A549 (cell line): ENCODE measurements around the gene FBXO30. TPM values are rescaled to one million over a fixed set of nuclear protein-coding genes. Genes with fewer than 3 reads are reported as not detected.

ENCODE experiments used
- ATAC-seq, 2 experiments: fragments of 200-7000 bp in 1 of 2; fragments of >200 bp in 1 of 2; cut with Nextera tagmentation in 1 of 2; cut with Tn5 transposase in 1 of 2; 3 replicates each; pipeline versions ENCODE4 v1.8.0 to v1.9.1; 2018 to 2020; ENCODE audit warnings: mild to moderate bottlenecking in 1 of 2, moderate library complexity in 1 of 2
- CTCF ChIA-PET: fragments of 300-600 bp; sonication (Branson Sonifier 250); formaldehyde crosslinking; extraction: SDS; loops from one replicate; lab custom pipeline; 2021; ENCODE audit warnings: antibody characterized with exemption, inconsistent platforms; lab: Yijun Ruan, JAX
- POLR2A ChIA-PET: fragments of 350-600 bp; formaldehyde crosslinking; extraction: SDS; loops from one replicate; lab custom pipeline; 2021; ENCODE audit warnings: antibody characterized with exemption, inconsistent platforms; lab: Yijun Ruan, JAX
- DNase-seq, 2 experiments: peaks; one replicate each; pipeline versions ENCODE4 v3.0.0 to v3.0.0-alpha.2; 2011 to 2016; ENCODE audit warnings: low read depth in 1 of 2, low spot score in 1 of 2
- FAIRE-seq: peaks from 2 replicates; lab custom pipeline; 2011; peaks lifted over from hg19 to GRCh38; lab: Jason Lieb, UNC
- H3K27ac ChIP-seq, 2 experiments: fragments of >200 bp; sonication (Bioruptor Twin); formaldehyde crosslinking; 3 replicates each; pipeline ENCODE4 v1.5.1; 2016 to 2017
- H3K4me1 ChIP-seq: fragments of >200 bp; sonication (Bioruptor Twin); formaldehyde crosslinking; 3 replicates; pipeline ENCODE4 v1.6.1; 2016
- H3K4me2 ChIP-seq: fragments of >200 bp; sonication (Bioruptor Twin); formaldehyde crosslinking; 3 replicates; pipeline ENCODE4 v1.6.1; 2016
- H3K4me3 ChIP-seq: fragments of >200 bp; sonication (Bioruptor Twin); formaldehyde crosslinking; 3 replicates; pipeline ENCODE4 v1.5.1; 2016
- H3K9me3 ChIP-seq: fragments of >200 bp; sonication (Bioruptor Twin); formaldehyde crosslinking; 3 replicates; pipeline ENCODE4 v1.6.1; 2016
- BHLHE40 ChIP-seq: IDR thresholded peaks from 2 replicates; pipeline ENCODE4 v1.6.1; 2012; ENCODE audit warnings: low read depth, low read length, inconsistent platforms
- CBX2 ChIP-seq: fragments of 200-600 bp; sonication (generic); IDR thresholded peaks from 2 replicates; pipeline ENCODE4 v1.6.1; 2016; ENCODE audit warnings: low read depth, mild to moderate bottlenecking, borderline replicate concordance
- CEBPB ChIP-seq, 2 experiments: fragments of >200 bp in 1 of 2; sonication (Bioruptor Twin) in 1 of 2; formaldehyde crosslinking in 1 of 2; IDR thresholded peaks; 2 replicates each; pipeline ENCODE4 v1.6.1; 2012 to 2016
- CHD4 ChIP-seq: fragments of 200-600 bp; sonication (generic); IDR thresholded peaks from 2 replicates; pipeline ENCODE4 v1.6.1; 2016; ENCODE audit warnings: antibody characterized with exemption, mild to moderate bottlenecking, borderline replicate concordance
- CTCF ChIP-seq: fragments of >200 bp; sonication (Bioruptor Twin); formaldehyde crosslinking; IDR thresholded peaks from 3 replicates; pipeline ENCODE4 v1.5.1; 2016
- ESRRA ChIP-seq: fragments of 150-350 bp; IDR thresholded peaks from 2 replicates; pipeline ENCODE4 v1.6.1; 2014; ENCODE audit warnings: mild to moderate bottlenecking, low read length, borderline replicate concordance
- FOSB ChIP-seq: fragments of 250-450 bp; sonication (Bioruptor Pico); IDR thresholded peaks from 2 replicates; pipeline ENCODE4 v1.5.0; 2020; ENCODE audit warnings: mild to moderate bottlenecking, moderate library complexity
- FOXS1 ChIP-seq: fragments of 250-450 bp; sonication (Bioruptor Pico); IDR thresholded peaks from 2 replicates; pipeline ENCODE4 v1.5.0; 2020; ENCODE audit warnings: mild to moderate bottlenecking, moderate library complexity
- HDAC2 ChIP-seq: fragments of 200-600 bp; sonication (generic); IDR thresholded peaks from 2 replicates; pipeline ENCODE4 v1.6.1; 2016
- HMGXB4 ChIP-seq: fragments of 250-450 bp; sonication (Bioruptor Pico); IDR thresholded peaks from 2 replicates; pipeline ENCODE4 v1.5.0; 2021; ENCODE audit warnings: mild to moderate bottlenecking, moderate library complexity, borderline replicate concordance
- MAFK ChIP-seq: fragments of 450-650 bp; IDR thresholded peaks from 2 replicates; pipeline ENCODE4 v1.6.1; 2014; ENCODE audit not compliant: partially characterized antibody
- NPAS2 ChIP-seq: fragments of 250-450 bp; sonication (Bioruptor Pico); IDR thresholded peaks from 2 replicates; pipeline ENCODE4 v1.8.0; 2022; ENCODE audit warnings: mild to moderate bottlenecking, moderate library complexity, borderline replicate concordance
- PBX3 ChIP-seq: IDR thresholded peaks from 2 replicates; pipeline ENCODE4 v1.6.1; 2012
- RAD21 ChIP-seq, 2 experiments: fragments of >200 bp in 1 of 2; sonication (Bioruptor Twin) in 1 of 2; formaldehyde crosslinking in 1 of 2; IDR thresholded peaks in 1 of 2; conservative IDR thresholded peaks in 1 of 2; 2 replicates in 1 of 2; 3 replicates in 1 of 2; pipeline ENCODE4 v1.6.1; 2012 to 2018; ENCODE audit warnings: inconsistent platforms in 1 of 2
- RARB ChIP-seq: fragments of 250-450 bp; sonication (Bioruptor Pico); IDR thresholded peaks from 2 replicates; pipeline ENCODE4 v1.8.0; 2021; ENCODE audit warnings: mild to moderate bottlenecking, moderate library complexity
- SMC3 ChIP-seq: fragments of >200 bp; sonication (Bioruptor Twin); formaldehyde crosslinking; IDR thresholded peaks from 3 replicates; pipeline ENCODE4 v1.6.1; 2018; ENCODE audit warnings: inconsistent platforms
- TFCP2L1 ChIP-seq: fragments of 250-450 bp; sonication (Bioruptor Pico); IDR thresholded peaks from 2 replicates; pipeline ENCODE4 v1.5.0; 2021; ENCODE audit warnings: mild to moderate bottlenecking
- ZC3H11A ChIP-seq: fragments of 450-650 bp; IDR thresholded peaks from 2 replicates; pipeline ENCODE4 v1.6.1; 2014; ENCODE audit warnings: antibody characterized with exemption, mild to moderate bottlenecking
- ZFP36 ChIP-seq: fragments of 450-650 bp; IDR thresholded peaks from 2 replicates; pipeline ENCODE4 v1.6.1; 2014; ENCODE audit warnings: borderline replicate concordance; ENCODE audit not compliant: partially characterized antibody
- WGBS: methylation state at CpG from one replicate; pipeline ENCODE4 v1.1.6; 2017; ENCODE audit errors: missing lambda C conversion rate; 5-methylcytosine and 5-hydroxymethylcytosine counted together
- polyA plus RNA-seq, 4 experiments: library from polyadenylated mRNA; depleted of rRNA in 3 of 4; stranded (reverse); fragments of >200 nt; fragmentation: RNase III in 1 of 4; extraction: RNeasy Plus Mini Kit Qiagen cat#74134 plus additional on column Dnase treatment in 1 of 4; gene quantifications; 2 replicates in 3 of 4; 3 replicates in 1 of 4; pipeline ENCODE4 v1.2.3, GENCODE V29; 2011 to 2017
- TF ChIP-seq, protein P1 (sequence below): fragments of >200 bp; sonication (Bioruptor Twin); formaldehyde crosslinking; IDR thresholded peaks from 3 replicates; pipeline ENCODE4 v1.6.1; 2016

FBXO30 gene
- polyA plus RNA-seq, 2 of the 4 experiments (the other 2 are of a cell fraction): 8.3 to 10.4 TPM

DNA sequence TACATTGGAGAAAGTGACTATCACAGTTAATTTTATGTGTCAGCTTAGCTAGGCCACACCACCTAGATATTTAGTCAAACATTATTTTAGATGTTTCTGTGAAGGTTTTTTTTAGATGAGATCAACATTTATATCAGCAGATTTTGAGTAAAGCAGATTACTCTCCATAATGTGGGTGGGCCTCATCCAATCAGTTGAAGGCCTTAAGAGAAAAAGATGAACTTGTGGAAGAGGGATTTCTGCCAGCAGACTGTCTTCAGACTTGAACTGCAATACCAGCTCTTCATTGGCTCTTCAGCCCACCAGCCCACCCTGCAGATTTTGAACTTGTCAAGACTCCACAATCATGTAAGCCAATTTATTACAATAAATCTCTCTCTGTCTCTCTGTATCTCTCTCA lies 25.1 kb upstream of the FBXO30 start:
- POLR2A ChIA-PET: no interaction called here
- ATAC-seq (no peak), DNase-seq (no peak), FAIRE-seq (no peak)
- H3K4me1 ChIP-seq: no peaks in the 10 kb centered on the region
- H3K9me3 ChIP-seq: no peaks in the 10 kb centered on the region
- no peak overlapping the region for H3K4me2 ChIP-seq
- no peak overlapping the region for H3K4me3 ChIP-seq
- no peak overlapping the region for H3K27ac ChIP-seq
- CTCF ChIA-PET: no interaction called here
- TF ChIP-seq CEBPB (IDR thresholded peaks at IDR 0.05) (no peak), SMC3 (no peak), ZC3H11A (no peak), RARB (CRISPR knock-in tag) (no peak), MAFK (no peak), ESRRA (no peak), HMGXB4 (CRISPR knock-in tag) (no peak), CHD4 (no peak), CTCF (no peak), NPAS2 (CRISPR knock-in tag) (no peak), ZFP36 (no peak), FOXS1 (CRISPR knock-in tag) (no peak)
- TF ChIP-seq, protein P1, sequence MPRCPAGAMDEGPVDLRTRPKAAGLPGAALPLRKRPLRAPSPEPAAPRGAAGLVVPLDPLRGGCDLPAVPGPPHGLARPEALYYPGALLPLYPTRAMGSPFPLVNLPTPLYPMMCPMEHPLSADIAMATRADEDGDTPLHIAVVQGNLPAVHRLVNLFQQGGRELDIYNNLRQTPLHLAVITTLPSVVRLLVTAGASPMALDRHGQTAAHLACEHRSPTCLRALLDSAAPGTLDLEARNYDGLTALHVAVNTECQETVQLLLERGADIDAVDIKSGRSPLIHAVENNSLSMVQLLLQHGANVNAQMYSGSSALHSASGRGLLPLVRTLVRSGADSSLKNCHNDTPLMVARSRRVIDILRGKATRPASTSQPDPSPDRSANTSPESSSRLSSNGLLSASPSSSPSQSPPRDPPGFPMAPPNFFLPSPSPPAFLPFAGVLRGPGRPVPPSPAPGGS: no peak

- TF ChIP-seq HDAC2 (no peak), TFCP2L1 (CRISPR knock-in tag) (no peak), FOSB (CRISPR knock-in tag) (no peak), BHLHE40 (no peak), ESRRA (no peak), RAD21 (conservative IDR thresholded peaks at IDR 0.05 in 1 of 2, IDR thresholded peaks at IDR 0.05 in 1 of 2) (no peak), PBX3 (no peak), CBX2 (no peak)
- Histone ChIP-seq H3K4me2 (no peak overlapping the region), H3K4me3 (no peak overlapping the region), H3K4me1 (no peaks in the 10 kb centered on the region), H3K27ac (no peak overlapping the region), H3K9me3 (no peaks in the 10 kb centered on the region)
- ChIA-PET CTCF (no interaction called here), POLR2A (no interaction called here)
- no peak for FAIRE-seq
- no peak for DNase-seq
- no peak for ATAC-seq
- 67% methylated on average over 1 of the region's 1 CpG for WGBS
Measured at GRCh38 chr6:145838305-145838704, 23.7 kb upstream of the FBXO30 start.
